GM20000 (cell line): ENCODE measurements around the gene PHIP.
"Not testable (repeated sequence)": the region's sequence is repeated elsewhere in the genome, so short reads cannot be mapped to it uniquely, and the experiment has no call there.

Experiments
- DNase-seq: peaks from one replicate; pipeline ENCODE4 v3.0.0; 2012; ENCODE audit warnings: low spot score
- TF ChIP-seq, protein P1 (sequence below): IDR thresholded peaks from 2 replicates; pipeline ENCODE4 v1.5.1; 2012; ENCODE audit warnings: mild to moderate bottlenecking, control low read depth; ENCODE audit errors: extremely low read depth, missing control alignments

PHIP gene

DNA sequence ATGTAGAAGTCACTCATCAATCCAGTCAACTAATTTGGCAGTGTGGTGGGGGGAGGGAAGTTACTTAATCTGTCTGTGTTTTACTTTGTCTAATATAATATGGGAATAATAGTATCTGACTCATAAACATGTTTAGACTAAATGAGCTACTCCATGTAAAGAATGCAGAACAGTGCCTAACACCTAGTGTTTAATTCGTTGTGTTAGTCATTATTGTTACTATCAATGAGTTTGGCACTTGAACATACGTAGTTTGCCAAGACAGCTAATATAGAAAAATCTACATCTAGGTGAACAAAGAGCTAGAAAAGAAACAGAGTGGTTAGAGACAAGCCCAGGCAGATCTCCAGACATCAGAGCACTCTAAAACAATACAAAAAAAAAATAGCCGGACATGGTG lies 161.6 kb downstream of the PHIP start:
- TF ChIP-seq, protein P1, sequence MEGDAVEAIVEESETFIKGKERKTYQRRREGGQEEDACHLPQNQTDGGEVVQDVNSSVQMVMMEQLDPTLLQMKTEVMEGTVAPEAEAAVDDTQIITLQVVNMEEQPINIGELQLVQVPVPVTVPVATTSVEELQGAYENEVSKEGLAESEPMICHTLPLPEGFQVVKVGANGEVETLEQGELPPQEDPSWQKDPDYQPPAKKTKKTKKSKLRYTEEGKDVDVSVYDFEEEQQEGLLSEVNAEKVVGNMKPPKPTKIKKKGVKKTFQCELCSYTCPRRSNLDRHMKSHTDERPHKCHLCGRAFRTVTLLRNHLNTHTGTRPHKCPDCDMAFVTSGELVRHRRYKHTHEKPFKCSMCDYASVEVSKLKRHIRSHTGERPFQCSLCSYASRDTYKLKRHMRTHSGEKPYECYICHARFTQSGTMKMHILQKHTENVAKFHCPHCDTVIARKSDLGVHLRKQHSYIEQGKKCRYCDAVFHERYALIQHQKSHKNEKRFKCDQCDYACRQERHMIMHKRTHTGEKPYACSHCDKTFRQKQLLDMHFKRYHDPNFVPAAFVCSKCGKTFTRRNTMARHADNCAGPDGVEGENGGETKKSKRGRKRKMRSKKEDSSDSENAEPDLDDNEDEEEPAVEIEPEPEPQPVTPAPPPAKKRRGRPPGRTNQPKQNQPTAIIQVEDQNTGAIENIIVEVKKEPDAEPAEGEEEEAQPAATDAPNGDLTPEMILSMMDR: no peak
- no peak for DNase-seq

DNA sequence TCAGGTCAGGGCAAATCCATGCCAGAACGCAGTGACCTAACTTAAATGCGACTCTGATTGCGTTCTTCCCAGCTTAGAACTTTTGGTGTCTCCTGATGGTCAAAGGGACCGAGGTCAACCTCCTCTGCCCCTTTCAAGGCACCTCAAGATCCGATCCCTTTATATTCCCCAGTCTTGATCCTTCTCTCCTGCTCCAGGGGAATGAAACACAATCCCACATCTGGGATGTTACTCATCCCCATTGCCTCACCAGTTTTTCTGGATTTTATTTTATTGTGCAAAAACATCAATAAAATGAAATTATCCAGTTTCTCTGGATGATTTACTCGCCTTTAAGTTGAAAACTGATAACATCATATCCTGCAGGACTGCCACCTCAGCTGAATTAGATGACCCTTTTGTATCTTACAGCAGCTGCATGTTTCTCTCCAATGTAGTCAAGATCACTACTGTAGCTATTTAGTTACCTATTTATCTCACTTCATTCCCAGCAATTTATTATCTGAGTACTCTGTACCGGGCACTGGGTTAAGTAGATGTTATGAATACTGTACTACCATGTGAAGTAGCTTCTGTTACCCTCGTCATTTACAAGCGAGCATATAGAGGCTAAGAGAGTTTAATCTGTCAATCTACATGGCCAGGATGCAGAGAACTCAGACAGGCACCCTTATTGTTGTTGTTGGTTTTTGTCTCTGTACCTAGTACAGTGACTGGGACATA lies 166.7 kb downstream of the PHIP start:
- no peak for DNase-seq
- TF ChIP-seq, protein P1: no peak

DNA sequence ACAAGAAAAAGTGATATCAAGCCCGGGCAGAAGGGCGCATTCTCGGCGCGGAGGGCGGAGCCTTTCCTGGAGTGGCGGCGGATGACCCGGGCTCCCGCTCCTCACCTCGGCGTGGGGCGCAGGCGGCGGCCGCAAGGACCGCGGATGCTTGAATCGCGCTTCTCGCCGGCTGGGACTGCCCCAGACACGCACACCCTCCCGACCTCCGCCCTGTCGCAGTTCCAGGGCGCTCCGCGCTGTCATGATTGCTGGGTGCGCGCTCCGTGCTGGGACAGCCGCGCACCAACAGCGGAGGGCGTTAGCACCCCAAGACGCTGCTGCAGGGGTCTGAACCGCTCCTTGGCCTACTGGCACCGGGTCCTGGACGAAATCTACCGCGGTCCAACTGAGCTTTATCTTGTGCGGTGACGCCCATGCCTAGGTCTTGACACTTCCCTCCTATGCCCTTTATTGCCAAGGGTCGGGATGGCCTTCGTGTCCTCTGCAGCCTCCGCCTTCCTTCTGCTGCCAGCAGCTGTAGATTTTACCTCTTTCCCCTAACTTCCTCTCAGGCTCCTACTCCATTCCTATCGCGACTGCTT lies 167.4 kb downstream of the PHIP start:
- peak; percentile 51 for DNase-seq
- TF ChIP-seq, protein P1: no peak

DNA sequence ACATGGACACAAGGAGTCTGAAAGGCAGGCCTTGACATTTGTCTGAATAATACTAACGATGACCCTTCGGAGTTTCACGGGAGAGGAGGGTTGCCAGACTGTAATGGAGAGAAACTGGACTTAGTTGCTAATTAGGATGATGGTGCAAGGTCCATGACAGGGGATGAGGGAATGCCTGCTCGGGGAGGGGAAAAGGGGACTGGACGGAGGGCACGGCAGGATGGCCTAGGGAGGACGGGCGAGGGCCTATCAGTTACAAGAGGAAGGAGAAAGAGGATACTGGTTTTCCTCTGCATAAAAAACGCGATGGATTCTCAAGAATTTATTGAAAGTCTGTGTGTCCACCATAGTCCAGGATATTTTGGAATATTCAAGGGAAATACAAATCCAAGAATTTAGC lies 168.0 kb downstream of the PHIP start:
- no peak for DNase-seq
- TF ChIP-seq, protein P1: no peak

DNA sequence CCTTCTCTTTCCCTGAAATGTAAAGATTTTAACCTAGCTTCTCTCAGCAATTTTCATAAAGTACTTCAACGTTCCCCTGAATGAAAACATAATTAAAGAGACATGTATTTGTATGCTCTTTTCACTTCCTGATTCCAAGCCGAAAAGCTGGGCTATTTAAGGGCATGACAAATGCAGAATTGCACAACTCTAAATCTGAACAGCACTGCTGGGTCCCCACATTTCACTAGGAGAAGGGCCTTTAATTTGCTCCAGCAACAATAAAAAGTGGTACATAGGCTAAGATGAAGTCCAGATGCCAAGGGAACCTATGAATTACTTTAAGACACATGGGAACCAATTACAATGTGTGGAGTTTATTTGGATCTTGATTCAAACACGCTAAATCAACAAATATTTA lies 168.7 kb downstream of the PHIP start:
- TF ChIP-seq, protein P1: no peak
- no peak for DNase-seq

DNA sequence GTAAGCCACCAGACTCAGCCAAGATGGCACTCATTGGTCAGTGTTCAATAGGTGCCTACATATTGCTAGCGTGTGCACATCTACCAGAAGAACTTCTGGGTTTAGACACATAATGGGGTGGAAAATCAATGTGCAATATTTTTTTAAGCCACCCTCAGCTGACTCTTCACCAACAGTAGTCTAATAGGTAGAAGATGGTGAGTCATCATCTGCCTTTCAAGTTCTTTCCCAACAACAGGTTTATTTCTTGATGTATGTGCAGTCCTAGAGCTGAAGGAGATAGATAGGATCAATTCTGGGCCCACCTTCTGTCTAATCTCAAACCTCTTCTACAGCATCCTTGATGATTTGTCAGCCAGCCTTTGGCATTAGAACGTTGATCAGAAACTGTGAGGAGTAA lies 169.4 kb downstream of the PHIP start:
- TF ChIP-seq, protein P1: no peak
- DNase-seq: no peak

DNA sequence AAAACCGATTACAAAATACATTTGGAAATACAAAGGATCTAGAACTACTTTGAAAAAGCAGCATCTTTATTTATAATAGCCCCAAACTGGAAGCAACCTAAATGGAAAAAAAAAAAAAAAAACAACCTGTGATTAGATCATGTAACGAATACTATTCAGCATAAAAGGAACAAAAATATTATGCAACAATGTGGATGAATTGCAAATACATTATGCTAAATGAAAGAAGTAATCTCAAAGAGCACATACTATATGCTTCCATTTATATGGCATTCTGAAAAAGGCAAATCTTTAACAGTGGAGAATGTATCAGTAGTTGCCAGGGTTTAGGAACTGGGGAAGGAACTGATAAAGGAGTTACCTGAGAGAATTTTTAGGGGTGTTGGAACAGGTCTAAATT lies 181.8 kb downstream of the PHIP start:
- TF ChIP-seq, protein P1: no peak
- no peak for DNase-seq

DNA sequence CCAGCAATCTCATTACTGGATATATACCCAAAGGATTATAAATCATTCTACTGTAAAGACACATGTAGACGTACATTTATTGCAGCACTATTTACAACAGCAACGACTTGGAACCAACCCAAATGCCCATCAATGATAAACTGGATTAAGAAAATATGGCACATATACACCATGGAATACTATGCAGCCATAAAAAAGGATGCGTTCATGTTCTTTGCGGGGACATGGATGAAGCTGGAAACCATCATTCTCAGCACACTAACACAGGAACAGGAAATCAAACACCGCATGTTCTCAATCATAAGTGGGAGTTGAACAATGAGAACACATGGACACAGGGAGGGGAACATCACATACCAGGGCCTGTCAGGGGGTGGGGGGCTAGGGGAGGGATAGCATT lies 188.2 kb downstream of the PHIP start:
- not testable (repeated sequence) for DNase-seq
